CD4-positive, alpha-beta memory T cell (primary cell): ENCODE results near the gene UNC119B. TPM values are rescaled to one million over a fixed set of nuclear protein-coding genes. Genes with fewer than 3 reads are reported as not detected.

Experiments used
- CTCF ChIA-PET: fragments of 350-600 bp; sonication (Branson Sonifier 250); formaldehyde crosslinking; loops from one replicate; lab custom pipeline; 2021; ENCODE audit warnings: inconsistent platforms; ENCODE audit not compliant: partially characterized antibody; lab: Charles Lee
- POLR2A ChIA-PET: fragments of 350-600 bp; sonication (Branson Sonifier 250); formaldehyde crosslinking; loops from one replicate; lab custom pipeline; 2021; ENCODE audit not compliant: partially characterized antibody; lab: Charles Lee
- DNase-seq, 5 donors: peaks; one replicate each; pipeline versions ENCODE4 v3.0.0 to v3.0.0-alpha.2; 2020 to 2022; ENCODE audit warnings: mixed read lengths in 1 of 5
- H3K27ac ChIP-seq: one replicate; pipeline ENCODE4 v1.7.0; 2013; ENCODE audit warnings: low read depth, low read length
- H3K27me3 ChIP-seq: 2 replicates; pipeline ENCODE4 v1.7.0; 2013; ENCODE audit warnings: mild to moderate bottlenecking, low read length, moderate library complexity; ENCODE audit not compliant: insufficient read depth
- H3K36me3 ChIP-seq: 2 replicates; pipeline ENCODE4 v1.7.0; 2013; ENCODE audit warnings: mild to moderate bottlenecking, low read length, moderate library complexity; ENCODE audit not compliant: insufficient read depth
- H3K4me1 ChIP-seq: 2 replicates; pipeline ENCODE4 v1.7.0; 2013; ENCODE audit warnings: mild to moderate bottlenecking, low read length, moderate library complexity; ENCODE audit not compliant: insufficient read depth
- H3K4me3 ChIP-seq, 2 donors: one replicate each; pipeline ENCODE4 v1.7.0; 2013; ENCODE audit warnings: low read length in 2 of 2, mild to moderate bottlenecking in 1 of 2
- H3K9me3 ChIP-seq, 2 donors: one replicate each; pipeline ENCODE4 v1.7.0; 2013; ENCODE audit warnings: low read length in 2 of 2, control low read depth in 1 of 2; ENCODE audit not compliant: control insufficient read depth in 1 of 2
- H3K27ac Mint-ChIP-seq, 7 donors: one replicate each; pipeline ENCODE4 v1.8.0; 2020 to 2021; ENCODE audit warnings: mixed read lengths in 7 of 7, mild to moderate bottlenecking in 6 of 7, inconsistent platforms in 3 of 7, moderate library complexity in 3 of 7
- H3K27me3 Mint-ChIP-seq, 2 donors: one replicate each; pipeline ENCODE4 v1.8.0; 2020 to 2021; ENCODE audit warnings: mixed read lengths in 2 of 2
- H3K36me3 Mint-ChIP-seq, 2 donors: one replicate each; pipeline ENCODE4 v1.8.0; 2020 to 2021; ENCODE audit warnings: mixed read lengths in 2 of 2, inconsistent platforms in 1 of 2, mild to moderate bottlenecking in 1 of 2
- H3K4me1 Mint-ChIP-seq, 4 donors: one replicate each; pipeline ENCODE4 v1.8.0; 2020 to 2021; ENCODE audit warnings: mixed read lengths in 4 of 4, mild to moderate bottlenecking in 1 of 4
- H3K4me3 Mint-ChIP-seq, 8 donors: one replicate each; pipeline ENCODE4 v1.8.0; 2020 to 2021; ENCODE audit warnings: mixed read lengths in 8 of 8, mild to moderate bottlenecking in 7 of 8, moderate library complexity in 6 of 8, inconsistent platforms in 3 of 8
- H3K9me3 Mint-ChIP-seq, 8 donors: one replicate each; pipeline ENCODE4 v1.8.0; 2020 to 2021; ENCODE audit warnings: mixed read lengths in 8 of 8, mild to moderate bottlenecking in 5 of 8, inconsistent platforms in 3 of 8, moderate library complexity in 1 of 8
- intact Hi-C: fragments of 100-400 bp; cut with micrococcal nuclease; formaldehyde crosslinking; loops from one replicate; pipeline ENCODE4 v1.15.1; 2023
- polyA plus RNA-seq, 2 donors: library from polyadenylated mRNA; unstranded; fragments of 300-500 nt; fragmentation: Illumina TruSeq; gene quantifications; one replicate each; pipeline ENCODE4 v1.2.3, GENCODE V29; 2021
- total RNA-seq, 2 experiments: library from RNA; stranded (reverse); gene quantifications; one replicate each; pipeline ENCODE4 v1.2.3, GENCODE V29; 2021

Gene UNC119B
- total and polyA plus RNA-seq, 4 experiments from 2014 or later = 6.9 to 29.1 (median 18.5) TPM

DNA sequence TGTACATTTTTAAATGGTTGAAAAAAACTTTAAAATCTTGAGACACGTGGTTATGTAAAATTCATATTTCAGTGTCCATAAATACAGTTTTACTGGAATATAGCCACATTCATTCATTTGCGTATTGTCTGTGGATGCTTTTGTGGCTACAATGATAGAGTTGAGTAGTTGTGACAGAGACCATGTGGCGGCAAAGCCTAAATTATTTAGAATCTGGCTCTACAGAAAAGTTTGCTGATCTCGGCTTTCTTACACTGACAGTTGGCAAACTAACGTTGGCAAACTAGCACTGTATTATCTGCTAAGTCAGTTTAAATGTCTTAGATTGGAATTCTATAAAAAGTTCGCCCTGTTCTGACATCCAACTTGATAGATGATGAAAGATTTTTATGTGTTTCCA is 2.4 kb downstream of the UNC119B start:
- no peaks in the 10 kb centered on the region for H3K9me3 Mint-ChIP-seq
- H3K4me3 Mint-ChIP-seq = peak overlapping the region in 3 of 8 donors; percentile 16 to 96 (median 64)
- DNase-seq = no peak
- Histone ChIP-seq H3K4me1 (peaks cover 26% of the 10 kb centered on the region), H3K27me3 (no peaks in the 10 kb centered on the region), H3K27ac (no peak overlapping the region), H3K4me3 (no peak overlapping the region), H3K36me3 (peaks cover 17% of the 10 kb centered on the region), H3K9me3 (no peaks in the 10 kb centered on the region)
- CTCF ChIA-PET = interaction anchor here (0.6 to 5.5 kb wide), 5 partner anchors 8 to 127 kb away, joined by 3 to 65 read pairs (median 3); no protein-coding TSS in a partner anchor
- H3K4me1 Mint-ChIP-seq = peaks cover 17 to 46% (median 32%) of the 10 kb centered on the region in 4 donors
- H3K36me3 Mint-ChIP-seq = peaks cover 18 to 36% of the 10 kb centered on the region in 2 donors
- intact Hi-C loops = loop anchor here (5.0 to 10.0 kb wide), 4 partner anchors 262 to 402 kb away; partner anchors contain the start of genes COX6A1, HNF1A and PLA2G1B
- POLR2A ChIA-PET = no interaction called here
- H3K27ac Mint-ChIP-seq = peak overlapping the region in 3 of 7 donors; percentile 27 to 98 (median 97)
- no peaks in the 10 kb centered on the region for H3K27me3 Mint-ChIP-seq

DNA sequence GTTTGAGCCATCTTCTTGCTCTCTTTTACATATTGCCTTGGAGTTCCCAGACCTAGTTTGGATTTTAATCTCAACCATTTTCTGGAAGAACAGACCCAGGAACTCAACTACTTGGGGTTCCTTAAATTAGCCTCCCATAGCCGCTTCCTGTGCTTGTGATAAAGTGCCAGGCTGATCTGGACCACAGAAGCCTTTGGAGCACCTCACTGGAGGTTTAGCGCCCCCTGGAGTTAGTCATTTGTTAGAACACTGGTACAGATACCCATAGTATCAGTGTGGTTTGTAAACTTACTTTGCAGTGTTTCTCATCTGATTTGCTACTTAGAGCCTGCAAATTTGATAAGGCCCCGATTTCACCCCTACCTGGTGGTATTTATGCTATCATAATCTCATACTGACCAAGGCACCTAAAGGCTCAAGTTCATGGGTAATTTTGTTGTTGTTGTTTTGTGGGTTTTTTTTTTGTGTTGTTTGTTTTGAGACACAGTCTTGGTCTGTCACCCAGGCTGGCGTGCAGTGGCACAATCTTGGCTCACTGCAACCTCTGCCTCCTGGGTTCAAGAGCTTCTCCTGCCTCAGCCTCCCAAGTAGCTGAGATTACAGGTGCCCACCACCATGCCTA is 3.7 kb downstream of the UNC119B start:
- intact Hi-C loops = loop anchor here (1.0 to 10.0 kb wide), 6 partner anchors 67 to 401 kb away; partner anchors contain the start of genes COX6A1, HNF1A and PLA2G1B
- H3K27ac ChIP-seq = peak overlapping the region; percentile 11
- Mint-ChIP-seq H3K27me3 (no peaks in the 10 kb centered on the region), H3K36me3 (peaks cover 27 to 47% of the 10 kb centered on the region in 2 donors), H3K4me1 (peaks cover 20 to 46% (median 31%) of the 10 kb centered on the region in 4 donors), H3K27ac (peak overlapping the region; percentile 21 to 90 (median 84)), H3K9me3 (no peaks in the 10 kb centered on the region), H3K4me3 (peak overlapping the region in 6 of 8 donors; percentile 20 to 81 (median 52))
- H3K4me1 ChIP-seq = peaks cover 26% of the 10 kb centered on the region
- H3K27me3 ChIP-seq = no peaks in the 10 kb centered on the region
- peak; percentile 75 to 83 (median 81) for DNase-seq
- ChIA-PET POLR2A (no interaction called here), CTCF (interaction anchor here (0.7 to 3.7 kb wide), 8 partner anchors 11 to 258 kb away, joined by 3 to 39 read pairs (median 4); partner anchors contain the start of gene ACADS)
- H3K9me3 ChIP-seq = no peaks in the 10 kb centered on the region
- H3K36me3 ChIP-seq = peaks cover 26% of the 10 kb centered on the region
- H3K4me3 ChIP-seq = no peak overlapping the region

DNA sequence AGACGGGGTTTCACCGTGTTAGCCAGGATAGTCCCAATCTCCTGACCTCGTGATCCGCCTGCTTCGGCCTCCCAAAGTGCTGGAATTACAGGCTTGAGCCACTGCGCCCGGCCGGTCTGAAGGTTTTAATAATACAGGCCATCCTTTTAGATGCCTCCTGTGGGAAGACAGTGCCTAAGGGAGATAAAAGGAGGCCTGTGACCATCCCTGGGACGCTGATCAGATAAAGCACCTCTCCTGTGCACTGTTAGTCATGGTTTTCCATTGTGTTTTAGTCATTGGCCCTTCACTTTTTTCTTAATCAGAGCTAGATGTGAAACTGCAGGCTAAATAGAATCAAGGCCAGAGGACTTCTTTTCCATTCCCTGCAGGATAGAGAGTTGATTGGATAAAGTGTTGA is 7.8 kb downstream of the UNC119B start:
- Mint-ChIP-seq H3K27ac (peak overlapping the region in 2 of 7 donors; percentile 27 to 56), H3K4me3 (no peak overlapping the region)
- CTCF ChIA-PET = interaction anchor here (1.0 to 1.3 kb wide), 2 partner anchors 70 to 72 kb away, joined by 3 read pairs; no protein-coding TSS in a partner anchor

DNA sequence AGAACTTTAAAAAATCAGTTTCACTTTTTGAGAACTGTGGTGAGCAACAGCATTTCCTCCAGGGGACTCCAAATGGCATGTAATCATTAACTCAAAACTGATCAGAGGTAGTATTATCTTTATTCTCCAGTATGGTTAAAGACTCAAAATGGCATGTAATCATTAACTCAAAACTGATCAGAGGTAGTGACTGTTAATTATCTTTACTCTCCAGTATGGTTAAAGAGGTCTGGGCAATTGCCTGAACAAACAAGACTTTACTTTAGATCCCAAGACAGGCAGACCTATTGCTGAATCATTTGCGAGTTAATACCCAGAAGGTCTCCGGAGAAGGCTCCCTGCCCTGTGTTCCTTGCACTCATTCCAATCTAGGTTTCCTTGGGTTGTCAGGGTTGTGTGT is 8.8 kb downstream of the UNC119B start:
- no peaks in the 10 kb centered on the region for H3K4me1 ChIP-seq
- no peaks in the 10 kb centered on the region for H3K9me3 Mint-ChIP-seq
- ChIA-PET CTCF (interaction anchor here (1.8 to 1.9 kb wide), 2 partner anchors 70 to 72 kb away, joined by 4 to 11 read pairs; no protein-coding TSS in a partner anchor), POLR2A (no interaction called here)
- peaks cover 52 to 74% of the 10 kb centered on the region in 2 donors for H3K36me3 Mint-ChIP-seq
- DNase-seq = no peak
- no peaks in the 10 kb centered on the region for H3K27me3 ChIP-seq
- H3K27ac ChIP-seq = no peak overlapping the region
- intact Hi-C loops = loop anchor here (10.0 kb wide), 3 partner anchors 256 to 396 kb away; partner anchors contain the start of genes COX6A1 and HNF1A
- H3K27ac Mint-ChIP-seq = peak overlapping the region in 1 of 7 donors; percentile 64
- H3K4me3 Mint-ChIP-seq = peak overlapping the region in 1 of 8 donors; percentile 15
- no peak overlapping the region for H3K4me3 ChIP-seq
- peaks cover under 1 to 6% (median 3%) of the 10 kb centered on the region in 4 donors for H3K4me1 Mint-ChIP-seq
- H3K9me3 ChIP-seq = no peaks in the 10 kb centered on the region
- no peaks in the 10 kb centered on the region for H3K27me3 Mint-ChIP-seq
- H3K36me3 ChIP-seq = peaks cover 48% of the 10 kb centered on the region

More for the DNA sequence above, 7.8 kb downstream of the UNC119B start:
- POLR2A ChIA-PET = no interaction called here
- no peak for DNase-seq
- H3K9me3 ChIP-seq = no peaks in the 10 kb centered on the region
- intact Hi-C loops = loop anchor here (10.0 kb wide), 3 partner anchors 257 to 397 kb away; partner anchors contain the start of genes COX6A1 and HNF1A
- no peaks in the 10 kb centered on the region for H3K27me3 Mint-ChIP-seq
- H3K4me1 Mint-ChIP-seq = peaks cover 5 to 14% (median 9%) of the 10 kb centered on the region in 4 donors
- H3K4me1 ChIP-seq = peaks cover 7% of the 10 kb centered on the region
- H3K36me3 ChIP-seq = peaks cover 48% of the 10 kb centered on the region
- H3K4me3 ChIP-seq = no peak overlapping the region
- no peaks in the 10 kb centered on the region for H3K27me3 ChIP-seq
- H3K27ac ChIP-seq = no peak overlapping the region
- H3K36me3 Mint-ChIP-seq = peaks cover 54 to 76% of the 10 kb centered on the region in 2 donors
- H3K9me3 Mint-ChIP-seq = no peaks in the 10 kb centered on the region

DNA sequence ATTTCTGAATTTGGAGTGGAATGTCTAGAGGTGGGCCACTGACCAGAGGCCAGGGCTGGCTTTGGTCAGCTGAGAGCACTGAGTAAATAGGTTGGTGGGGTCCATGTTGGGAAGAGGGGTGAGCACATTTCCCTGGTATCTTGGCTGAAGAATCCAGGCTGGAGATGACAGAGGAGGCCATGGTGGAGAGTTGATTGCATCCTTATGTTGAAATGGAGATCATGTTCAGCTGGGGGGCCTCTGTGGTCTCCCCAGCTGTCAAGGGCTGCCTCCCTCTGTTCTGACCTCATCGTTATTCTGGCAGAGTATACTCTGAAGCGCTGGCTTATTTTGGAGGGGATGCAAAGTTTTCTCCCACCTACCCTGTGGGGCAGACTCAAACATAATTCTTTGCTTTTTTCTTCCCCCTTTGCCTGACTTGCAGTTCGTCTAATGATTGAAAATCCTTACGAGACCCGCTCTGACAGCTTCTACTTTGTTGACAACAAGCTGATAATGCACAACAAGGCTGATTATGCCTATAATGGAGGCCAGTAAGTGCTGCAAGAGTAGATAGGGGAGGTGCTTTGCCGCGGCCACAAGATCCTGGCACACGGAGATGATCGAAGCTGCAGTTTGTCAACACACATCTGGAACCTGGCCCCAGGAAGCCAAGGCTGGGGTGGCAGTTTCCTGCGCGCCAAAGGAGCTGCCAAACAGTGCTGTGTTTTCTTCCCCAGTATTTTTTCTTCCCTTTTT is 9.4 kb downstream of the UNC119B start:
- no peak for DNase-seq
- H3K27me3 Mint-ChIP-seq = no peaks in the 10 kb centered on the region
- no peak overlapping the region for H3K27ac ChIP-seq
- peaks cover under 1% of the 10 kb centered on the region for H3K4me1 ChIP-seq
- H3K36me3 Mint-ChIP-seq = peaks cover 51 to 69% of the 10 kb centered on the region in 2 donors
- no peaks in the 10 kb centered on the region for H3K9me3 Mint-ChIP-seq
- peak overlapping the region in 2 of 7 donors; percentile 54 to 64 for H3K27ac Mint-ChIP-seq
- no peak overlapping the region for H3K4me3 ChIP-seq
- peaks cover 44% of the 10 kb centered on the region for H3K36me3 ChIP-seq
- ChIA-PET POLR2A (interaction anchor here (1.1 kb wide), 1 partner anchor 19 kb away, joined by 3 read pairs; no protein-coding TSS in a partner anchor), CTCF (interaction anchor here (1.8 to 1.9 kb wide), 2 partner anchors 71 to 73 kb away, joined by 4 to 11 read pairs; no protein-coding TSS in a partner anchor)
- H3K4me1 Mint-ChIP-seq = peaks cover 0 to 7% (median 4%) of the 10 kb centered on the region in 4 donors
- H3K9me3 ChIP-seq = no peaks in the 10 kb centered on the region
- peak overlapping the region in 1 of 8 donors; percentile 15 for H3K4me3 Mint-ChIP-seq
- intact Hi-C loops = loop anchor here (10.0 kb wide), 3 partner anchors 255 to 395 kb away; partner anchors contain the start of genes COX6A1 and HNF1A
- H3K27me3 ChIP-seq = no peaks in the 10 kb centered on the region

DNA sequence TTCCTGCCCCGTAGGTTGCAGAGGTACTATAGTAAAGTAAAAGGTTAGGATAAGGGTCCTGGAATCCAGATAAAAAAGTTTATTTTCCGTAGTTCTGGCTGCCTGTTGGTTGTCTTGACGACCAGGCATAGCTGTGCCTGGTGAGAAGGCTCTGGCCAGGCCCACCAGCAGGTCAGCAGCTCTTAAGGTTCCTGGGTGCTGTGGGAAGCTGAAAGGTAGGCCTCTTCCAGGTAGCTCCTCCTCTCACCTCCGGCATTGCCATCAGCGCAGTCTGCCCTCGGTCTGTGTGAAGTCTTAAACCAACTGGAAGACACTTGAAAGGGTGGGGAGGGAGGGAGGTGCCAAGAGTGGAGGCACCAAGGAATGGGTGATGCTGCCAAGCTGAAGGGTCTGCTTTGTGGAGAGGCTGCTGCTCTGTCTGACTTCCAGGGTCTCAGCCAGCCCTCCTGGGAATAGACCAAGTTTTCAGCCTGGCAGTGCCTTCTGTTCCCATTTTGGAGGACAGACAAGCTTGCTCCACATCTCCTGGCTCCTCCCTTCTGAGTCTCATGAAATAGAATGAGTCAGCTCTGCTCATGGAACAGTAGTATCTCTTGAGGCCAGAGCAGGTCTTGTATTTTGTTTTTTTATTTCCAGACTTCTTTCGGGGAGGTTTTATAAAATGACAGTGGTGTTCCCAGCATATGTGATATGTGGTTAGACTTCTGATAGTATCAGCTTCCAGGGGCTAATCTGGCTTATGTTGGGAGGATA is 10.2 kb downstream of the UNC119B start:
- Histone ChIP-seq H3K4me3 (no peak overlapping the region), H3K27me3 (no peaks in the 10 kb centered on the region), H3K9me3 (no peaks in the 10 kb centered on the region), H3K4me1 (peaks cover 8% of the 10 kb centered on the region), H3K36me3 (peaks cover 43% of the 10 kb centered on the region), H3K27ac (no peak overlapping the region)
- ChIA-PET CTCF (interaction anchor here (1.0 to 1.9 kb wide), 3 partner anchors 8 to 74 kb away, joined by 3 to 11 read pairs (median 4); no protein-coding TSS in a partner anchor), POLR2A (interaction anchor here (1.1 kb wide), 1 partner anchor 20 kb away, joined by 3 read pairs; no protein-coding TSS in a partner anchor)
- Mint-ChIP-seq H3K9me3 (no peaks in the 10 kb centered on the region), H3K36me3 (peaks cover 51 to 70% of the 10 kb centered on the region in 2 donors), H3K4me1 (peaks cover 6 to 15% (median 12%) of the 10 kb centered on the region in 4 donors), H3K27me3 (no peaks in the 10 kb centered on the region), H3K4me3 (no peak overlapping the region), H3K27ac (peak overlapping the region in 1 of 7 donors; percentile 1)
- no peak for DNase-seq
- intact Hi-C loops = no loop called here
